ENCODE data around the gene LDLRAP1. TPM values are rescaled to one million over a fixed set of nuclear protein-coding genes. Genes with fewer than 3 reads are reported as not detected.

Gene LDLRAP1
- total and polyA plus RNA-seq, 2 donors (not counting 3 experiments of a cell fraction or from before 2014, with no cell fraction given), result 23.1 to 24.7 TPM

GRCh38 chr1:25609921-25610320 is 66.5 kb downstream of the LDLRAP1 start:
- no peaks in the 10 kb centered on the region for H3K36me3 ChIP-seq (ENCODE audit: control insufficient read depth in 2 of 2, extremely low read depth in 1 of 2, insufficient read depth in 2 of 2, low read length in 2 of 2)
- no peaks in the 10 kb centered on the region for H3K79me2 ChIP-seq (ENCODE audit: control insufficient read depth, insufficient read depth, low read length)
- ChIA-PET POLR2A (no interaction called here), CTCF (interaction anchor here (0.6 to 3.0 kb wide), 11 partner anchors 10 to 200 kb away, joined by 3 to 80 read pairs (median 5); partner anchors contain the start of gene SELENON)
- no peak overlapping the region for H3K4me2 ChIP-seq (ENCODE audit: insufficient read depth, low read length)
- H3K4me1 ChIP-seq (ENCODE audit: control insufficient read depth, extremely low read depth, insufficient read depth, low read length), result no peaks in the 10 kb centered on the region
- no peak overlapping the region for H3K9ac ChIP-seq (replicated peaks; ENCODE audit: extremely low read depth, insufficient read depth, low read length)
- H3K4me3 ChIP-seq (replicated peaks in 1 of 3; ENCODE audit: insufficient read depth in 1 of 3, low read depth in 1 of 3, low read length in 3 of 3), result no peak overlapping the region
- H4K20me1 ChIP-seq (replicated peaks; ENCODE audit: control insufficient read depth, extremely low read depth, insufficient read depth, low read length), result no peaks in the 10 kb centered on the region
- H3K27ac ChIP-seq (ENCODE audit: insufficient read depth, low read depth, low read length), result no peak overlapping the region
- no peaks in the 10 kb centered on the region for H3K9me3 ChIP-seq (replicated peaks; ENCODE audit: control insufficient read depth, insufficient read depth, low read length)
- DNase-seq (ENCODE audit: low read depth, low spot score), result no peak
- no peak for FAIRE-seq
- H2AFZ ChIP-seq (ENCODE audit: low read depth, low read length), result no peak overlapping the region
- H3K27me3 ChIP-seq (ENCODE audit: control insufficient read depth in 2 of 2, insufficient read depth in 2 of 2, low read length in 2 of 2), result peaks cover 34 to 45% of the 10 kb centered on the region in 2 experiments
- TF ChIP-seq EZH2 (IDR thresholded peaks at IDR 0.05; ENCODE audit: borderline replicate concordance, low read depth, low read length, severe bottlenecking) (no peak), GATA2 (IDR thresholded peaks at IDR 0.05; ENCODE audit: insufficient read depth, insufficient read length, low read depth, low read length) (no peak), MAX (IDR thresholded peaks at IDR 0.05; ENCODE audit: insufficient read depth, insufficient read length) (no peak), FOS (IDR thresholded peaks at IDR 0.05; ENCODE audit: borderline replicate concordance, insufficient read depth, low read length) (no peak), CTCF (IDR thresholded peaks at IDR 0.05; ENCODE audit: extremely low read depth in 1 of 2, insufficient read depth in 1 of 2, low read depth in 1 of 2, low read length in 2 of 2) (no peak), POLR2AphosphoS5 (IDR thresholded peaks at IDR 0.05; ENCODE audit: insufficient read depth, low read depth, low read length) (no peak), MYC (IDR thresholded peaks at IDR 0.05; ENCODE audit: low read depth, low read length) (no peak), POLR2A (IDR thresholded peaks at IDR 0.05; ENCODE audit: low read depth, low read length) (no peak), JUN (IDR thresholded peaks at IDR 0.05; ENCODE audit: borderline replicate concordance, insufficient read depth, insufficient read length, low read depth) (no peak)
- BruUV-seq (replicated peaks), result no TSS peak
- intact Hi-C loops (cut with micrococcal nuclease) (no loop called here), dilution Hi-C loops (cut with MboI; ENCODE audit: extremely low pct_ligation_motif_present, low sequenced_read_pairs) (no loop called here)
- no peaks in the 10 kb centered on the region for H3K9me1 ChIP-seq (replicated peaks; ENCODE audit: control insufficient read depth, extremely low read depth, insufficient read depth, low read length)

All from endothelial cell of umbilical vein (primary cell).